SK-N-MC (cell line): ENCODE results near the gene SPINK8.
"Not testable (repeated sequence)": the region's sequence is repeated elsewhere in the genome, so short reads cannot be mapped to it uniquely, and the experiment has no call there.

Experiments used
- EZH2 ChIP-seq: fragments of 200-600 bp; sonication (generic); IDR thresholded peaks from one replicate; pipeline ENCODE4 v1.6.1; 2017; ENCODE audit warnings: antibody characterized with exemption
- FOXP2 ChIP-seq: optimal IDR thresholded peaks from 2 replicates; pipeline ENCODE3; 2011; ENCODE audit warnings: mild to moderate bottlenecking, moderate library complexity; ENCODE audit not compliant: insufficient read depth; ENCODE audit errors: extremely low read length, control extremely low read depth
- POLR2AphosphoS5 ChIP-seq: IDR thresholded peaks from 2 replicates; pipeline ENCODE4 v1.6.1; 2012; ENCODE audit warnings: mild to moderate bottlenecking, low read depth, low read length, borderline replicate concordance

GRCh38 chr3:48335286-48335685 is 1.8 kb upstream of the SPINK8 start:
- TF ChIP-seq FOXP2, POLR2AphosphoS5, EZH2: not testable (repeated sequence)
